Hepatic stellate cell (primary cell): ENCODE results near the gene AACS.
A peak's percentile ranks its signal among the peaks of the same experiment; 100 is the strongest.

Experiments used
- DNase-seq: peaks from one replicate; pipeline ENCODE4 v3.0.0; 2011; ENCODE audit warnings: low spot score

Gene AACS

GRCh38 chr12:125185740-125186470, 120.7 kb downstream of the AACS start, which contains the start of gene TMEM132B:
TSS of gene TMEM132B (plus strand) at chr12:125186386.
- peak; percentile 73 for DNase-seq

GRCh38 chr12:125186471-125187147, 121.4 kb downstream of the AACS start:
- peak; percentile 42 for DNase-seq

- DNase-seq: no peak
Measured at GRCh38 chr12:125187148-125187745, 122.0 kb downstream of the AACS start.

- no peak for DNase-seq
Measured at GRCh38 chr12:125187780-125188741, 122.8 kb downstream of the AACS start.

GRCh38 chr12:125189015-125189414, 123.8 kb downstream of the AACS start:
- DNase-seq: no peak

GRCh38 chr12:125189502-125189901, 124.3 kb downstream of the AACS start:
- DNase-seq: no peak

GRCh38 chr12:125191361-125192087, 126.3 kb downstream of the AACS start:
- DNase-seq: no peak

GRCh38 chr12:125192690-125193221, 127.5 kb downstream of the AACS start:
- no peak for DNase-seq
